ENCODE measurements around the gene PSMD6. TPM values are rescaled to one million over a fixed set of nuclear protein-coding genes. Genes with fewer than 3 reads are reported as not detected.

The PSMD6 gene

GRCh38 chr3:63964681-63965485 lies 58.4 kb downstream of the PSMD6 start:
- Histone ChIP-seq H3K4me1 (ENCODE audit: control insufficient read depth, insufficient read depth, low read length) (peaks cover 41% of the 10 kb centered on the region), H3K36me3 (ENCODE audit: insufficient read depth, low read length) (peaks cover 4% of the 10 kb centered on the region), H3K27me3 (ENCODE audit: control insufficient read depth, insufficient read depth, low read length) (no peaks in the 10 kb centered on the region), H3K4me2 (ENCODE audit: low read length) (no peak overlapping the region), H3K4me3 (ENCODE audit: low read length) (no peak overlapping the region), H3K9ac (ENCODE audit: low read depth, low read length) (no peak overlapping the region), H3K9me3 (replicated peaks; ENCODE audit: low read length) (no peaks in the 10 kb centered on the region)

- no peaks in the 10 kb centered on the region for H3K27me3 ChIP-seq (ENCODE audit: control insufficient read depth, insufficient read depth, low read length)
- H3K4me3 ChIP-seq (ENCODE audit: low read length) = no peak overlapping the region
- H3K9ac ChIP-seq (ENCODE audit: low read depth, low read length) = no peak overlapping the region
- H3K36me3 ChIP-seq (ENCODE audit: insufficient read depth, low read length) = peaks cover 4% of the 10 kb centered on the region
- no peak overlapping the region for H3K4me2 ChIP-seq (ENCODE audit: low read length)
- H3K4me1 ChIP-seq (ENCODE audit: control insufficient read depth, insufficient read depth, low read length) = peaks cover 27% of the 10 kb centered on the region
- no peaks in the 10 kb centered on the region for H3K9me3 ChIP-seq (replicated peaks; ENCODE audit: low read length)
Observed at GRCh38 chr3:63963496-63963895, 59.8 kb downstream of the PSMD6 start.

- Histone ChIP-seq H3K4me3 (ENCODE audit: low read length) (no peak overlapping the region), H3K4me2 (ENCODE audit: low read length) (no peak overlapping the region), H3K4me1 (ENCODE audit: control insufficient read depth, insufficient read depth, low read length) (peaks cover 13% of the 10 kb centered on the region), H3K9me3 (replicated peaks; ENCODE audit: low read length) (no peaks in the 10 kb centered on the region), H3K27me3 (ENCODE audit: control insufficient read depth, insufficient read depth, low read length) (no peaks in the 10 kb centered on the region), H3K36me3 (ENCODE audit: insufficient read depth, low read length) (peaks cover 4% of the 10 kb centered on the region), H3K9ac (ENCODE audit: low read depth, low read length) (no peak overlapping the region)
Observed at GRCh38 chr3:63961891-63962290, 61.4 kb downstream of the PSMD6 start.

Small RNAs within 50 kb of the gene (small RNA-seq; reads per million reads assigned to genes)
- not detected for gene RF00012

Data from skeletal muscle satellite cell (primary cell).